ENCODE results near the gene PLAAT2.
"Not testable (repeated sequence)": the region's sequence is repeated elsewhere in the genome, so short reads cannot be mapped to it uniquely, and the experiment has no call there.

Gene PLAAT2

DNA sequence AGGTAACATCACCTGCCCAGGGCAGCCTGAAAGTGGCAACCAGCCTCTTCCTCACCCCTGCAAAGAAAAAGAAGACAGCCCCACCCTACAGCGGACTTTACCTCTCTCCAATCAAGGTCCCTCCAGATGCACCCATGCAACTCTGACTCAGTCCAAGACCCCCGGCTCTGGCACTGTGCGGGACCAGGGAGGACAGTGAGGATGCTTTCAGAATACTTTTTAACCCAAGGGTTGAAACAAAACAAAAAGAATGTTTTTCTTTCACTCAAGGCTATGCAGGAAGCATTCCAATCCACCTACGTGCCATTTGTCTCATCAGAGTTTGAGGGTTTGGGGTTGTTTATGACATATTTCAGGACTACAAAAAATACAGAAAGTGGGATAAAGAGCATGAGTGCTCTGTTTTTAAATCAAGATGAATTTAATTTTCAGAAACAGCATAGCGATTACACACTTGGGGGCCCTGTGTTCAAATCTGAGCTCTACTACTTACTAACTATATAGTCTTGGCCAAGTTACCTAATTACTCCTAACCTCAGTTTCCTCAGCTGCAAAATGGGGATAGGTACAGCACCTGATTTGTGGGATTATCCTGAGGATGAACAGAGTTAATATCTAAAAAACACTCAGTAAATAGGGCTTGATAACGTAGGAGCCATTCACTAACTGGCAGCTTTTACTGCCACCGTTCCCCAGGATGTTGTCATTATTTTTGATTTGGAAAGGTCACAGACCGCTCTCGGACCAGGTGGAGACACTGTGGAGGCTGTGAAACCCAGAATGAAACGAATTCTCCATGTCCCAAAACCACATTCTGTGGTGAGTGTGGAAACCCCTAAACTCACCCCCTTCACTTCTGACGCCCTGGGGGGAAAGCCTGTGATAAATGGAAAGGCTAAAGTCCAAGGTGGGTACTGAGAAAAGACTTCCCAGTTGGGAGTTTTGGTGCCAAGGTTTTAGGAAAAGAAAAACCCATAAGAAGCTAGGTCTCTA is 45.5 kb upstream of the PLAAT2 start:
- peak; percentile 87 for DNase-seq (ENCODE audit: low read depth)
- TF ChIP-seq, protein P1, sequence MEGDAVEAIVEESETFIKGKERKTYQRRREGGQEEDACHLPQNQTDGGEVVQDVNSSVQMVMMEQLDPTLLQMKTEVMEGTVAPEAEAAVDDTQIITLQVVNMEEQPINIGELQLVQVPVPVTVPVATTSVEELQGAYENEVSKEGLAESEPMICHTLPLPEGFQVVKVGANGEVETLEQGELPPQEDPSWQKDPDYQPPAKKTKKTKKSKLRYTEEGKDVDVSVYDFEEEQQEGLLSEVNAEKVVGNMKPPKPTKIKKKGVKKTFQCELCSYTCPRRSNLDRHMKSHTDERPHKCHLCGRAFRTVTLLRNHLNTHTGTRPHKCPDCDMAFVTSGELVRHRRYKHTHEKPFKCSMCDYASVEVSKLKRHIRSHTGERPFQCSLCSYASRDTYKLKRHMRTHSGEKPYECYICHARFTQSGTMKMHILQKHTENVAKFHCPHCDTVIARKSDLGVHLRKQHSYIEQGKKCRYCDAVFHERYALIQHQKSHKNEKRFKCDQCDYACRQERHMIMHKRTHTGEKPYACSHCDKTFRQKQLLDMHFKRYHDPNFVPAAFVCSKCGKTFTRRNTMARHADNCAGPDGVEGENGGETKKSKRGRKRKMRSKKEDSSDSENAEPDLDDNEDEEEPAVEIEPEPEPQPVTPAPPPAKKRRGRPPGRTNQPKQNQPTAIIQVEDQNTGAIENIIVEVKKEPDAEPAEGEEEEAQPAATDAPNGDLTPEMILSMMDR (conservative IDR thresholded peaks at IDR 0.05; ENCODE audit: control insufficient read depth, insufficient read depth, low read depth, low read length), result no peak
- H3K4me3 ChIP-seq (ENCODE audit: control insufficient read depth, low read depth, low read length), result no peak overlapping the region

DNA sequence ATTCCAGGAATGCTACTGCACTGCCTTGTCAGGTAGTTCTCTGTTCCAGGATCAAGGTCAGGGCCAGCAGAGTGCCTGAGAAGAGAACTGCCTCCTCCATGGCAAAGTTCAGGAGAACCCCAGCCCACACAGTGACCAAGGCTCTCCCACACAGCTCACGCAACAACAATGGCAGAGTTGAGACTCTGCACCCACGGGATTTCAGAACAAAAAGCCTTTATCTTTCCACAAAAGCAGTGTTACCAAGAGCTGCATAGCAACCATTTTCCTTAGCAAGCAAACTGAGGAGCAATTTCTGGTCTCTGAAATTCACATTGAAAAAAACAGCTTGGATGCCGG is 40.0 kb upstream of the PLAAT2 start:
- TF ChIP-seq, protein P1 (conservative IDR thresholded peaks at IDR 0.05; ENCODE audit: control insufficient read depth, insufficient read depth, low read depth, low read length), result no peak
- H3K4me3 ChIP-seq (ENCODE audit: control insufficient read depth, low read depth, low read length), result no peak overlapping the region
- peak; percentile 41 for DNase-seq (ENCODE audit: low read depth)

DNA sequence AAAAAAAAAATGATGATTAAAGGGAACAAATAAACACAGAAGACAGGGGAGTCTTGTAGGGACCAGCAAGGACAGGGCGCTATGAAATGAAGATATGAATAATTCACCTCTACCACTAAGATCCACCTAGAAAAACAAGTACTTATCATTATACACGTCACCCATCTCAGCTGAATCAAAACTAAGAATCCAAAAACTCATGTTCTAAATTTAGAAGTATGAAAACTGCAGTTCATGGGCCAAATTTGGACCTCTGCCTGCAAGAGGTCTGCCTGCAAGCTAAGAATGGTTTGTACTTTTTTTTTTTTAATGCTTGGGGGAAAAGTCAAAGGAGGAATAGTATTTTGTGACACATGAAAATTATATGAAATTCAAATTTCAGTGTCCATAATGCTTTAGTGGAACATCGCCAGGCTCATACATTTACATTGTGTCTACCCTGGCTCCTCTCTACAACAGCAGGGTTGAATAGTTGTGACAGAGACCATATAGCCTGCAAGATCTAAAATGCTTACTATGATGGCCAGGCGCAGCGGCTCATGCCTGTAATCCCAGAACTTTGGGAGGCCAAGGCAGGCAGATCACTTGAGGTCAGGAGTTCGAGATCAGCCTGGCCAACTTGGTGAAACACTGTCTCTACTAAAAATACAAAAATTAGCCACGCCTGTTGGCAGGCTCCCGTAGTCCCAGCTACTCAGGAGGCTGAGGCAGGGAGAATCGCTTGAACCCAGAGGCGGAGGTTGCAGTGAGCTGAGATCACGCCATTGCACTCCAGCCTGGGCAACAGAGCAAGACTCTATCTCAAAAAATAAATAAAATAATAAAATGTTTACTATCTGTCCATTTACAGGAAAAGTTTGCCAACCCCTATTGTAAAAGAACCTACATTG is 39.4 kb upstream of the PLAAT2 start:
- not testable (repeated sequence) for H3K4me3 ChIP-seq (ENCODE audit: control insufficient read depth, low read depth, low read length)
- DNase-seq (ENCODE audit: low read depth), result peak; percentile 71

DNA sequence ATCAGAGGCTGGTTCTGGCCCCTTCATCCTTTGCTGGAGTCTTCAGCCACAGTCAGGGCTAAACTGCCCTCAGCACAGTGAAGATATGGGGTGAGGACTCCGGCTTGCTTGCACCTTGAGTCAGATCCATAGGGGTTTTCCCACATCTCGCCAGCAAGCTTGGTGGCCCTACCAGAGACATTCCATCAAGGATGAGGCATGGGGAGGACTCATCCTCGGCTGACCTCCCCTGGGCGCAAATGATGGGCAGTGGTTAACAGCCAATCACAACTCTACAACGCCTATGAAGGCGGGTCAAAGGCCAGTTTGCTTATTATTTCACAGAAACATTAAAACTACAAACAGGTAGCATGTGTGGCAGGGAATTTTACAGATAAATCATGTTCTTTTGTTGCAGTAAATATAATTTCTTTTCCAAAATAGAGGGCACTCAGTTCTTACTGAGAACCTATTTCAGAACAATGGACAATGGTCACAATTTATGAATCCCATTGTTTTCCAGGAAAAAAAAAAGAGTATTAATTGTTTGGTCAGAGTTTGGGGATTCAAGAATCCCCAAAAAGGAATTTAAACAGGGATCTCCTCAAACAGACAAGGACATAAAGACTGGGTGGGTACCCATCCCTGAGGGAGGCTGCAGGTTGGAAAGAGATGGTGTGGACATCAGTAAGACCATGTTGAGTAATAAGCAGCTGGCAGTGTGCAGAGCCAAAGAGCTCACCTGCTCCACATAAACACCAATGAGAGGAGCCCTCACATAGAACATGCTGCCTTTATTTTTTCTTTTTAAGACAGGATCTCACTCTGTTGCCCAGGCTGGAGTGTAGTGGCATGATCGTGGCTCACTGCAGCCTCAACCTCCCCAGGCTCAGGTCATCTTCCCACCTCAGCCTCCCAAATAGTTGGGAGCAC is 36.3 kb upstream of the PLAAT2 start:
- TF ChIP-seq, protein P1 (conservative IDR thresholded peaks at IDR 0.05; ENCODE audit: control insufficient read depth, insufficient read depth, low read depth, low read length), result no peak
- H3K4me3 ChIP-seq (ENCODE audit: control insufficient read depth, low read depth, low read length), result no peak overlapping the region
- DNase-seq (ENCODE audit: low read depth), result peak; percentile 88

DNA sequence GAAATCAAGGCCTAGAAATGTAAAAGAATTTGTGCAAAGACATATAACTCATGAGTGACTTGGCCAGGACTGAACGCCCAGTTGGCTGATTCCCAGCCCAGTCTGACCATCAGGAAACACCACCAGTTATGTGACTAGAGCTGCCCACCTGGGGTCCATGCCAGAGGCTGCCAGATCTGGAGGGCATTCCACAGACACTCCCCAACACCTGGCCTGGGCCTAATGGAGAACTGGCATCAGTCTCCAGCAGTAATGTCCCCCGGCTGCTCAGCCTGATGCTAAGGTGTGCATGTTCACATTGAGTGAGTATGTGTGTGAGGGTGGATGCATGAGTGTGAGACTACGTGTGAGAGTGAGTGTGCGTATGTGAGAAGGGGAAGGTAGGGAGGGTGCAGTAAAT is 35.4 kb upstream of the PLAAT2 start:
- no peak for DNase-seq (ENCODE audit: low read depth)

DNA sequence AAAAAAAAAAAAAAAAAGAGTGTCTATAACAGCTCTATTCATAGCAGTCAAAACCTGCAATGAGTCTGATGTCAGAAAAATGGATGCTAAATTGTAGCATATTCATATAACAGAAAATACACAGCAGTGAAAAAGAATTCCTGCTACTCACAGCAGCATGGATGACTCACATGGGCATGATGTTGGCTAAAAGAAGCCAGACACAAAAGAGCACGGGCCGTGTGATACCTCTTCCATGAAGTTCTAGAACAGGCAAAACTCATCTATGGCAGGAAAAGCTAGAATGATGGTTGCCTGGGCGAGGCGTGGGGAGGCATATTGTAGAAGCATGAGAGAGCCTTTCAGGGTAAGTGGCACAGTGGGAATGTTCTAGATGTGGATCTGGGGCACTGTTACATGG is 32.1 kb upstream of the PLAAT2 start:
- TF ChIP-seq, protein P1 (conservative IDR thresholded peaks at IDR 0.05; ENCODE audit: control insufficient read depth, insufficient read depth, low read depth, low read length), result no peak

More for the DNA sequence above, 35.4 kb upstream of the PLAAT2 start:
- H3K4me3 ChIP-seq (ENCODE audit: control insufficient read depth, low read depth, low read length), result no peak overlapping the region
- TF ChIP-seq, protein P1 (conservative IDR thresholded peaks at IDR 0.05; ENCODE audit: control insufficient read depth, insufficient read depth, low read depth, low read length), result no peak

More for the DNA sequence above, 32.1 kb upstream of the PLAAT2 start:
- no peak overlapping the region for H3K4me3 ChIP-seq (ENCODE audit: control insufficient read depth, low read depth, low read length)
- DNase-seq (ENCODE audit: low read depth), result peak; percentile 46
